Measurements from ENCODE around the gene KIF6.

- TF ChIP-seq EZH2 (IDR thresholded peaks at IDR 0.05) (no peak), POLR2AphosphoS5 (IDR thresholded peaks at IDR 0.05; ENCODE audit: borderline replicate concordance, low read depth, low read length) (no peak), FOXP2 (optimal IDR thresholded peaks at IDR 0.05; ENCODE audit: control extremely low read depth, extremely low read length, insufficient read depth) (no peak)
These were observed 354.8 kb downstream of the KIF6 start for GRCh38 chr6:39370390-39370789.
